Stimulated activated CD8-positive, alpha-beta memory T cell treated with anti-CD3 and anti-CD28 coated beads, Interleukin-4, amount 100 ng/mL, for 1 hour (primary cell): ENCODE measurements around the gene UBE3B.

Experiments used
- DNase-seq, 2 donors: peaks; one replicate each; pipeline ENCODE4 v3.0.0-alpha.2; 2020; ENCODE audit warnings: low read depth in 2 of 2, low spot score in 1 of 2

UBE3B gene

DNA sequence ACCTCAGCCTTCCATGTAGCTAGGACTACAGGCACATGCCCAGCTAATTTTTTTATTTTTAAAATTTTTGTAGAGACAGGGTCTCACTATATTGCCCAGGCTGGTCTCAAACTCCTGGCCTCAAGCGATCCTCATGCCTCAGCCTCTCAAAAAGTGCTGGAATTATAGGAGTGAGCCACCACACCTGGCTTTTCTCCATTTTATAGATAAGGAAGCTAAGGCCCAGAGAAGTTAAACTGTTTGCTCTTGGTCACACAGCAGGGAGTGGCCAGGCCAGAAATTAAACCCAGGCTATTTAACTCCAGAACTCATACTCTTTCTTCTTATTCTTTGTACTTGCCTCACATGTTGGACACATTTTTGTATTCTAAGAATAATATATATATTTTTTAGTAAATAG is 16.5 kb downstream of the UBE3B start:
- no peak for DNase-seq

DNA sequence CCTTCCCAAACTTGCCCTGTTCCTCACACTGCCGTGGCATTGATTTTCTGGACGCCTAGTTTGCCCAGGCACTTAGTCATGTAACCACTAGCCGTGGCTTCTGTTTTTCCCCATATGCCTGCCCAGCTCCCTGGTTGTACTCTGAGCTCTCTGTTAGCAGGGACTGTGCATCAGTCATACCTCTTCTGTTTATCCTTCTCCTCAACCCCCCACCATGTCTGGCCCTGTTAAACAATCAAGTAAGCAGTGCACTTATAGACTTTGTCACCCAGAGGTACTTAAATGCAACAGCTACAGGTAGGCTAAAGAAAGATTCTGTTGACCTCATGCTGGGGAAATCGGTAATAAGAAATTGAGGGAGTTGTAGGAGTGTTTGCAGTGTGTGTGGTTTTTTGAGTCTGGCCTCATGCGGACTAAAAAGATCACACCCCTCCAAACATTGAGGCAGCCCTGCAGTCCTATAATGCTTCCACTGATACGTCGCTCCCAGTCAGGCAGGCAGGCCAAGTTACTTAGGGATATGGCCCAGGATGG is 17.0 kb downstream of the UBE3B start:
- no peak for DNase-seq

- no peak for DNase-seq
Measured at GRCh38 chr12:109495012-109495411, 17.6 kb downstream of the UBE3B start.

DNA sequence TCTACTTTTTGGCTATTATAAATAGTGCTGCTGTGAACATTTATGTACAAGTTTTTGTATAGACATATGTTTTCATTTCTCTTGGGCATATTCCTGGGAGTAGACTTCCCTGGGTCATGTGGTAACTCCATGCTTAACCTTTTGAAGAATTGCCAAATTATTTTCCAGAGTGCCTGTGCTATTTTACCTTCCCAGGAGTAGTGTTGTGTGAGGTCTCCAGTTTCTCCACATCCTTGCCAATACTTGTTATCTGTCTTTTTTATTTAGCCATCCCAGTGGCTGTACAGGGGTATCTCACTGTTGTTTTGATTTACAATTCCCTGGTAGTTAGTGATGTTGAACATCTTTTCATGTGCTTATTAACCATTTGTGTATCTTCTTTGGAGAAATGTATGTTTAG is 18.9 kb downstream of the UBE3B start:
- no peak for DNase-seq

- DNase-seq = no peak
Measured at GRCh38 chr12:109497675-109498074, 20.2 kb downstream of the UBE3B start.

- no peak for DNase-seq
Measured at GRCh38 chr12:109500406-109501185, 23.2 kb downstream of the UBE3B start.

DNA sequence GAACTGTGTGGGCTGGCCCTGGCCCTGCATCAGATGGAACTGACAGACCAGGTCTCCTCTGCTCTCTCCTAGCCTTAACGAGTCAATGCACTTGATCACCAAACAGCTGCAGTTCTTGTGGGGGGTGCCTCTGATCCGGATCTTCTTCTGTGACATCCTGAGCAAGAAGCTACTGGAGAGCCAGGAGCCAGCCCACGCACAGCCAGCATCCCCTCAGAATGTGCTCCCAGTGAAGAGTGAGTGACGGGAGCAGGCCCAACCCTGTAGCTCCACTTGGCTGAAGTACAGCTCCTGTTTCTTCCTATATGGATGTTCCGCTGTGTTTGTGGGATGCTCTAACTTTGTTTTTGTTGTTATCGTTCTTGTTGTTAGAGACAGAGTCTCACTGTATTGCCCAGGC is 23.9 kb downstream of the UBE3B start:
- DNase-seq = no peak

- DNase-seq = no peak
Measured at GRCh38 chr12:109502332-109502731, 24.9 kb downstream of the UBE3B start.

GRCh38 chr12:109503611-109504010 is 26.2 kb downstream of the UBE3B start:
- DNase-seq = no peak

DNA sequence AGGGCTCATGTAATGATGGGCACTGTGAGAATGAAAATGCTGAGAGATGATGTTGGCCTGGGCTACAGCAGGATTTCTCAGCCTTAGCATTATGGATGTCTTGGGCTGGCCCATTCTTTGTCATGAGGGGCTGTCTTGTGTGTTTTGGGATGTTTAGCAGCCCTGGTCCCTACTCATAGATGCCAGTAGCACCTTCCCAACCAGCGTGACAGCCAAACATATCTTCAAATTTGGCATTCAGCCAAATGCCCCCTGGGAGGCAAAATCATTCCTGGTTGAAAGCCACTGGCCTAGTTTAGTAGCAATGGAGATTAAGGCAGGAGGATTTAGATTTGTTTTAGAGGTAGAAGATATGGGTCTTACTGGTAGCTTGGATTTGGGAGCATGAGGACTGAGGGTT is 26.6 kb downstream of the UBE3B start:
- no peak for DNase-seq

- no peak for DNase-seq
Measured at GRCh38 chr12:109510196-109510595, 32.8 kb downstream of the UBE3B start.

DNA sequence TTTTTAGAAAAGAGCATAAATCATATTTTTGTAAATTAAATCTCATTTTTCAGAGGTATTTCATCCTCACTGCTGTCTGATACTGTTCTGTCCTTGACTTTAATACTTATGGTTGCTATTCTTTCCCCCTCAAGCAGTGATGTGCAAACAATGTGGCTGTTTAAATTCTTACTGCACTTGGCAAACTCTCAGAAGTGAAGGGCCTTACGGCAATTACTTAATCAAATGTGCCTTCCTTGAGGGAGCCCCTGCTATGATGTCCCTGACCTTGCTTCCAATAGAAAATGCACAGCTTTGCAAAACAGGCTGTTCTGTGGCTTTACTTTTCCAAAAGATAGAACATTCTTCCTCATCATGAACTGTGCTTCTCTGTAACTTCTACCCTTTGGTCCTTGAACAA is 35.2 kb downstream of the UBE3B start:
- no peak for DNase-seq

DNA sequence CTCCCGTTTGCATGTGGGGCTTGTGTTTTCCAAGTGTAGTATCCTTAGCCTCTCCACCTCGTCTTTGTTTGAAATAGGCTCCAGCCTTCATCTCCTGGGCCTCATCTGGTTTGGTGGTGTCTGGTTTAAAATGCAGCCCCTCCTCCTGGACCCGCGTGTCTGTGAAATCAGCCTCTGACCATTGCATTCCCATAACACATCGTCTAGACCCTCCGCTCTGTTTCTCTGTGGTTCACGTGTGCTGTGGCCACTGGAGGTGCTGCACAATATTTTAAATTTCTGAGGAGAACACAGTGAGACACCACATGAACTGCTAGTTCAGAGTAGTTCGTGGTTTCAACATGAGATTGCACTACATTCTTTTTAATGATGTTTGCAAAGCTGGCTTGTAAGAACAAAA is 35.6 kb downstream of the UBE3B start:
- DNase-seq = no peak

DNA sequence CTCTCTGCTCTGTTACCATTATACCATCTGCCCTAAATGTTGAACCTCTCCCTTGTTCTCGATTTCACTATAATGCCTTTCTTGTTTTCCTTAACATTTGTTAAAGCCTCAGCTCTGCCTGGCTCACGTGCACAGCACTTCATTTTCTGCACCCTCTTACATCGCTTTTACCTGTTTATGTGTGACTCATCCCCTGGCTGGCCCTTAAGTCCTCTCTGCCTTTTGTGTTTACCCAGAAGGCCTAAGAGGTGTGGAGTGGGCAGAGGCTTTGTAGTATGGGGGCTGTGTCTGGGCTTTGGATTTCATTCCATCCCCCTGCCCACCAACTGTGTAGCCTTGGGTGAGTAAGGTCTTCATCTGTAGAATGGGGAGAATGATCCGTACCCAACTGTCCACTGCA is 36.5 kb downstream of the UBE3B start:
- no peak for DNase-seq

- no peak for DNase-seq
Measured at GRCh38 chr12:109517619-109518018, 40.2 kb downstream of the UBE3B start.

DNA sequence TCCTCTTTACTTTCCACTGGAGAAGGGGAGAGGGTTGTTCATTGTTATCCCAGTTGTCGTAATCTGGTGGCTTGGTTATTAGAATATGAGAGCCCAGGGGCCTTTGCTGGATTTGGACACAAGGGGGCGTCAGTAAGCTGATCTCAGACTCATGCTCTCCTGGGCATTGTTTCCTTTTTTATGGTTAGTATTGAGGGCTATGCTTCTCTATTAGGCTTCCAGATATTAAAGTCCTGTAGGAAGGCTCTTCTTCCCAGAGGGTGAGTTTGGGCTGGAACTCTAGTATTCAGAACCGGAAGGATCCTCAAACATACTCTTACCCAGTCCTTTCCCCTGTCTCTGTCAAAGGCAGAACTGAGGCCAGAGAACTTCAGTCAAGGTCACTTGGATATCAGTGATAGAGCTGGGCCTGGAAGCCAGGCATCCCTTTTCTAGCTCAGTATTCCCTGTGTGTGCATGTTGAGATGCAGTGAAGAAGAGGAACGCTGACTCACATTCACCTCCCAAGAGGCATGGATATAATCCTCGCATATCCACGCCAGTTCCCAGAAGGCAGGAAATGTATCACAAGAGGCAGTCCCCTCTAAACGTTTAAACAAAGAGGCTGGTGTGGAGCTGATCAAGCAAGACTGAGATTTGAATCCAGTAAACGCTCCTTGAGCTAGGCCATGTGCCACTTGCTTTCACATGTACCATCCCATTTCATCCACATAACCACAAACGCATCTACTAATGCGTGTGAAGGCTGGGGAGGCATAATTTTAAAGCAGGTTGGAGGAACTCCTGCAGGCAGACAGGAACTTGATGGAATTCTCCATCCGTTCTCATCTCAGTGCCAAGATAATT is 41.6 kb downstream of the UBE3B start:
- DNase-seq = peak; percentile 10 to 29

GRCh38 chr12:109519787-109520186 is 42.4 kb downstream of the UBE3B start:
- no peak for DNase-seq

- no peak for DNase-seq
Measured at GRCh38 chr12:109521831-109522230, 44.4 kb downstream of the UBE3B start.

DNA sequence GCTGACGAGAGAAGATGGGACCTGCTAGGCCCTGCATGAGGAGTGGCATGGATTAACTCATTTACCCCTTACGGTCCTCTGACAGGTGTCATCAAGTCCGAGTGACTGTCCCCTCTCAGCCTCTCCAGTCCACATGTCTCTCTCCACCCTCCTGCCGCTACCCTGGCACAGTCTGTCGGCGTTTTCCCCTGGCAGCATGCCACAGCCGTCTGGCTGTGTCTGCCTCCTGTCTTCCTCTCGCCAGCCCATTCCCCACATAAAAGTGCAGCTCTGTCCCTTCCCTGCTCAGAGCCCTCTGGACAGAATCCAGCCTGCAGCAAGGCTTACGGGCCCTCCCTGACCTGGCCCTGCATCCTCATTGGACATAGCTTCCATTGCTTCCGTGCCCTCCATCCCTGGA is 45.6 kb downstream of the UBE3B start:
- no peak for DNase-seq

GRCh38 chr12:109523504-109523903 is 46.1 kb downstream of the UBE3B start:
- DNase-seq = no peak

DNA sequence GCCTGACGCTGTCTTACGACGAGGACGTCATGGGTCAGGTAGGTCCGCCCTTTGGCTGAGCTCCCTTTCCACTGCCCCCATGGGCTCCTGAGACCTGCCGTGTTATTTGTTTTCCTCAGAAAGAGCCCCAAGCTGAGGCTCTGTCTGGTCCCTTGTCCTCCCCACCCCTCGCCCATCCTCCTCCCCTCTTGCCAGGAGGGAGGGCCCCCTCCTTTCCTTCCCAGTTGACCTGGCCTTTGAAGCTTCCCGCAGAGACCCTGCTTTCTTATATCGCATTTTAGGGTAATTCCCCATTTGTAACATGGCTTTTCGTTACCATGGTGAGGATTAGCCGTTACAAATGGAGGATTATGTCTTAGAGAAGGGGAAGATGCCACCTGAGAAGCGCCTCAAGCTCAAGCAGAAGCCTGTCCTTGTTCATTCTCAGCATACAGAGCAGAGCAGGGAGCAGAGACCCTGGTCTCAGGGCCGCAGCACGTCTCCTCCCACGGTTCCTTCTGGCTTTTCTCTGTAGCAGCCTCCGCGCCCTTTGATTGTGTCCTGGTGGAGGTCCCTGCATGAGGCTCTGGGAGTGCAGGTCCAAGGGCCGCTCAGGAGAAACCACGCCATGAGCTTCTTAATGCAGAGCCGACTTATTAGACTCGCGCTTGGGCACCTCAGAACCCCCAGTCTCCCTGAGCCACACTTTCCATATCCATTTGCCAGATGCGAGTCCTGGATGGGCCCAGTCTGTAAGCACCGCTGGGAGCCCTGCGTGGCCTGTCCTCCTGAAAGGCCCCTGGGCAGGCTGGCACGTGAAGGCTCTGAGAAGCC is 47.2 kb downstream of the UBE3B start:
- DNase-seq = no peak

DNA sequence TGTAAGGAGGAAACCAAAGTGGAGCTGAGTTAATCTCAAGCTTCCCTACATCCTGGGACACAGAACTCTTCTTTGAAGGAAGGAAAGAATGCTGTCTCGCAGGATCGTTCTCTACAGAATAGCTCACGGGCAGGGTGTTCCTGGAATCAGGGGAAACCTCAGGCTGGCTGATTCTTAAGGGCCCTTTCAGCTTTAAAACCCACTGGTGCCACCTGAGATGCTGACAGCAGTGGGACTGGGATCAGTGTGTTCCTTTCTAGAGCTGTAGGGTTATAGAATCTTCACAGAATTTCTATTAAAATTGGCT is 47.8 kb downstream of the UBE3B start:
- no peak for DNase-seq
